ENCODE data around the gene MAP3K2.
"Not testable (repeated sequence)": the region's sequence is repeated elsewhere in the genome, so short reads cannot be mapped to it uniquely, and the experiment has no call there.

The MAP3K2 gene

GRCh38 chr2:127414638-127415592 lies 27.1 kb upstream of the MAP3K2 start:
- Mint-ChIP-seq H3K36me3 (no peaks in the 10 kb centered on the region), H3K9me3 (peaks cover 2% of the 10 kb centered on the region), H3K4me1 (peaks cover 63% of the 10 kb centered on the region), H3K27ac (peak overlapping the region; percentile 80), H3K27me3 (no peaks in the 10 kb centered on the region), H3K4me3 (no peak overlapping the region)
- no peak for ATAC-seq

GRCh38 chr2:127413782-127414637 lies 26.2 kb upstream of the MAP3K2 start:
- Mint-ChIP-seq H3K27me3 (no peaks in the 10 kb centered on the region), H3K36me3 (no peaks in the 10 kb centered on the region), H3K4me1 (peaks cover 63% of the 10 kb centered on the region), H3K27ac (peak overlapping the region; percentile 43), H3K4me3 (no peak overlapping the region), H3K9me3 (peaks cover 2% of the 10 kb centered on the region)
- no peak for ATAC-seq

GRCh38 chr2:127413200-127413599 lies 25.4 kb upstream of the MAP3K2 start:
- H3K4me1 Mint-ChIP-seq: peaks cover 63% of the 10 kb centered on the region
- H3K27me3 Mint-ChIP-seq: no peaks in the 10 kb centered on the region
- no peak overlapping the region for H3K4me3 Mint-ChIP-seq
- peaks cover 2% of the 10 kb centered on the region for H3K9me3 Mint-ChIP-seq
- no peaks in the 10 kb centered on the region for H3K36me3 Mint-ChIP-seq
- peak overlapping the region; percentile 43 for H3K27ac Mint-ChIP-seq
- no peak for ATAC-seq

GRCh38 chr2:127411653-127412369 lies 24.0 kb upstream of the MAP3K2 start:
- no peak overlapping the region for H3K27ac Mint-ChIP-seq
- H3K4me3 Mint-ChIP-seq: peak overlapping the region; percentile 7
- no peak for ATAC-seq
- H3K9me3 Mint-ChIP-seq: peaks cover 2% of the 10 kb centered on the region
- H3K36me3 Mint-ChIP-seq: no peaks in the 10 kb centered on the region
- H3K4me1 Mint-ChIP-seq: peaks cover 55% of the 10 kb centered on the region
- no peaks in the 10 kb centered on the region for H3K27me3 Mint-ChIP-seq

GRCh38 chr2:127410871-127411652 lies 23.3 kb upstream of the MAP3K2 start:
- Mint-ChIP-seq H3K4me1 (peaks cover 47% of the 10 kb centered on the region), H3K9me3 (peaks cover 2% of the 10 kb centered on the region)

GRCh38 chr2:127409716-127410115 lies 21.9 kb upstream of the MAP3K2 start:
- not testable (repeated sequence) for ATAC-seq, H3K9me3 Mint-ChIP-seq, H3K36me3 Mint-ChIP-seq, H3K27me3 Mint-ChIP-seq, H3K4me3 Mint-ChIP-seq
- H3K4me1 Mint-ChIP-seq: peaks cover 48% of the 10 kb centered on the region
- H3K27ac Mint-ChIP-seq: peak overlapping the region; percentile 86

More at GRCh38 chr2:127410871-127411652, 23.3 kb upstream of the MAP3K2 start:
- H3K27me3 Mint-ChIP-seq: no peaks in the 10 kb centered on the region
- no peaks in the 10 kb centered on the region for H3K36me3 Mint-ChIP-seq
- H3K27ac Mint-ChIP-seq: peak overlapping the region; percentile 86
- H3K4me3 Mint-ChIP-seq: no peak overlapping the region
- peak; percentile 61 for ATAC-seq

GRCh38 chr2:127408807-127409099 lies 21.0 kb upstream of the MAP3K2 start:
- Mint-ChIP-seq H3K9me3 (peaks cover 2% of the 10 kb centered on the region), H3K4me3 (peak overlapping the region; percentile 67), H3K4me1 (peaks cover 49% of the 10 kb centered on the region), H3K27me3 (no peaks in the 10 kb centered on the region), H3K27ac (no peak overlapping the region), H3K36me3 (no peaks in the 10 kb centered on the region)
- no peak for ATAC-seq

- H3K4me3 Mint-ChIP-seq: peak overlapping the region; percentile 67
- ATAC-seq: peak; percentile 90
- H3K27ac Mint-ChIP-seq: peak overlapping the region; percentile 70
- peaks cover 2% of the 10 kb centered on the region for H3K9me3 Mint-ChIP-seq
- no peaks in the 10 kb centered on the region for H3K36me3 Mint-ChIP-seq
- H3K27me3 Mint-ChIP-seq: no peaks in the 10 kb centered on the region
- H3K4me1 Mint-ChIP-seq: peaks cover 43% of the 10 kb centered on the region
Observed at GRCh38 chr2:127408004-127408806, 20.4 kb upstream of the MAP3K2 start.

GRCh38 chr2:127407661-127408003 lies 19.9 kb upstream of the MAP3K2 start:
- no peaks in the 10 kb centered on the region for H3K9me3 Mint-ChIP-seq
- peak overlapping the region; percentile 65 for H3K4me3 Mint-ChIP-seq
- H3K27me3 Mint-ChIP-seq: no peaks in the 10 kb centered on the region
- peak; percentile 10 for ATAC-seq
- H3K36me3 Mint-ChIP-seq: no peaks in the 10 kb centered on the region
- peaks cover 39% of the 10 kb centered on the region for H3K4me1 Mint-ChIP-seq
- peak overlapping the region; percentile 70 for H3K27ac Mint-ChIP-seq

- ATAC-seq: no peak
- Mint-ChIP-seq H3K27me3 (no peaks in the 10 kb centered on the region), H3K4me3 (peak overlapping the region; percentile 26), H3K9me3 (no peaks in the 10 kb centered on the region), H3K27ac (peak overlapping the region; percentile 70), H3K36me3 (no peaks in the 10 kb centered on the region), H3K4me1 (peaks cover 39% of the 10 kb centered on the region)
Observed at GRCh38 chr2:127407091-127407490, 19.3 kb upstream of the MAP3K2 start.

- Mint-ChIP-seq H3K4me1 (peaks cover 39% of the 10 kb centered on the region), H3K27ac (no peak overlapping the region), H3K4me3 (no peak overlapping the region), H3K9me3 (no peaks in the 10 kb centered on the region), H3K36me3 (no peaks in the 10 kb centered on the region), H3K27me3 (no peaks in the 10 kb centered on the region)
- ATAC-seq: no peak
Observed at GRCh38 chr2:127406454-127406853, 18.7 kb upstream of the MAP3K2 start.

GRCh38 chr2:127405255-127405610 lies 17.5 kb upstream of the MAP3K2 start:
- H3K4me3 Mint-ChIP-seq: no peak overlapping the region
- ATAC-seq: no peak
- no peaks in the 10 kb centered on the region for H3K36me3 Mint-ChIP-seq
- H3K9me3 Mint-ChIP-seq: no peaks in the 10 kb centered on the region
- no peaks in the 10 kb centered on the region for H3K27me3 Mint-ChIP-seq
- H3K4me1 Mint-ChIP-seq: peaks cover 32% of the 10 kb centered on the region
- no peak overlapping the region for H3K27ac Mint-ChIP-seq

GRCh38 chr2:127404466-127405254 lies 16.9 kb upstream of the MAP3K2 start:
- Mint-ChIP-seq H3K27ac (no peak overlapping the region), H3K9me3 (no peaks in the 10 kb centered on the region), H3K27me3 (no peaks in the 10 kb centered on the region), H3K4me1 (peaks cover 33% of the 10 kb centered on the region), H3K4me3 (no peak overlapping the region), H3K36me3 (no peaks in the 10 kb centered on the region)
- no peak for ATAC-seq

Data from stimulated activated memory B cell treated with anti-CD40 and anti-IgM and Interleukin-4, amounts not matched to agents 10 μg/mL and 1 μg/mL and 100 μg/mL, for 72 hours (primary cell).